Heart left ventricle (tissue), 16 donors: ENCODE measurements around the gene BLTP1. TPM values are rescaled to one million over a fixed set of nuclear protein-coding genes. Genes with fewer than 3 reads are reported as not detected.

ENCODE experiments used
- ATAC-seq, 4 donors: fragments of 200-7000 bp; cut with Tn5 transposase; one replicate each; pipeline ENCODE4 v1.9.1; 2020 to 2022; ENCODE audit warnings: moderate library complexity in 4 of 4, mild to moderate bottlenecking in 3 of 4, moderate number of reproducible peaks in 1 of 4
- DNase-seq, 5 donors: peaks; one replicate each; pipeline ENCODE4 v3.0.0-alpha.2; 2020
- H3K27ac ChIP-seq, 12 donors: fragments of 200-600 bp; sonication (generic) in 4 of 12; one replicate each; pipeline versions ENCODE4 v1.5.0 to v1.8.0; 2016 to 2022; ENCODE audit warnings: mild to moderate bottlenecking in 2 of 12
- H3K27me3 ChIP-seq, 9 donors: fragments of 200-600 bp; sonication (generic) in 2 of 9; one replicate each; pipeline versions ENCODE4 v1.5.1 to v1.8.0; 2016 to 2022; ENCODE audit warnings: mild to moderate bottlenecking in 3 of 9
- H3K36me3 ChIP-seq, 9 donors: fragments of 200-600 bp; sonication (generic) in 2 of 9; one replicate each; pipeline versions ENCODE4 v1.5.0 to v1.8.0; 2018 to 2022; ENCODE audit warnings: mild to moderate bottlenecking in 2 of 9
- H3K4me1 ChIP-seq, 12 donors: fragments of 200-600 bp; sonication (generic) in 4 of 12; one replicate each; pipeline versions ENCODE4 v1.5.0 to v1.8.0; 2016 to 2022; ENCODE audit warnings: mild to moderate bottlenecking in 3 of 12
- H3K4me3 ChIP-seq, 12 donors: fragments of 200-600 bp; sonication (generic) in 4 of 12; one replicate each; pipeline versions ENCODE4 v1.5.0 to v1.8.0; 2017 to 2022; ENCODE audit warnings: mild to moderate bottlenecking in 9 of 12, moderate library complexity in 4 of 12
- H3K9me3 ChIP-seq, 12 donors: fragments of 200-600 bp; sonication (generic) in 4 of 12; one replicate each; pipeline versions ENCODE4 v1.5.0 to v1.8.0; 2016 to 2022; ENCODE audit warnings: mild to moderate bottlenecking in 1 of 12
- POLR2A ChIP-seq, 2 donors: fragments of 450-650 bp; IDR thresholded peaks; one replicate each; pipeline ENCODE4 v1.6.1; 2017; ENCODE audit warnings: antibody characterized with exemption in 2 of 2, mild to moderate bottlenecking in 2 of 2, moderate library complexity in 2 of 2
- whole genome bisulfite sequencing, 4 donors: extraction: QIAGEN DNeasy Blood & Tissue Kit in 2 of 4; methylation state at CpG; one replicate each; pipeline versions ENCODE4 v1.1.5 to v1.1.7; 2013 to 2018; 5-methylcytosine and 5-hydroxymethylcytosine counted together
- intact Hi-C, 10 donors: fragments of 100-400 bp; cut with DNase I; formaldehyde crosslinking; loops; one replicate each; pipeline versions ENCODE4 v1.11.1 to v1.14.2; 2022
- polyA plus RNA-seq, 2 donors: library from polyadenylated mRNA; stranded (reverse); fragments of 200-250 nt; gene quantifications; one replicate each; pipeline ENCODE4 v1.2.3, GENCODE V29; 2013
- total RNA-seq, 9 donors: library from RNA; depleted of rRNA in 2 of 9; stranded (reverse); fragments of >200 nt in 2 of 9; fragmentation: NEBNext Ultra II Directional in 3 of 9; extraction: Animal tissue kit (Norgen Biotek cat#: 25700) in 3 of 9; gene quantifications; one replicate each; pipeline versions ENCODE4 v1.1.0 to v1.2.4, GENCODE V29; 2016 to 2023
- TF ChIP-seq, protein P1 (sequence below), 12 donors: fragments of 200-600 bp; sonication (generic) in 4 of 12; IDR thresholded peaks; one replicate each; pipeline versions ENCODE4 v1.5.0 to v1.8.0; 2018 to 2022; ENCODE audit warnings: antibody characterized with exemption in 12 of 12, mild to moderate bottlenecking in 5 of 12
- donor health status: ischemic (EF 13 %, LVEDD 7.1; RV severe dilation, severe dysfunction).
- donor health status: healthy with polysubstance abuse.
- donor health status: DM: no; HTN: yes; CAD: no.
- donor health status: DM: no; HTN: no; CAD: no.
- donor health status: ischemic (EF 25% LVEDD 6.9; RV normal size, moderate dysfunction).
- donor health status: ischemic (EF 25% LVEDD 5.7; RV mildly dilated, moderate dysfunction).
- donor health status: healthy.
- donor health status: DM: yes; HTN: yes; CAD: no.
- donor health status: ischemic (EF 35%, LVEDD 5.7; RV mildly dilated, moderate dysfunction).
- donor health status: nonischemic (EF 11% LVEDD 7.7; RV severe dilation, severe dysfunction).
- donor health status: DM: yes; HTN: yes; CAD: no.
- donor health status: PGD.
- donor health status: ischemic (EF 29% LVEDD 5.4; RV normal size, mild dysfunction).
- donor health status: nonischemic (EF 23%, LVEDD 6.1; RV moderate dilation, normal function).

BLTP1 gene
- total and polyA plus RNA-seq, 11 donors: 8.8 to 53.9 (median 44.7) TPM

DNA sequence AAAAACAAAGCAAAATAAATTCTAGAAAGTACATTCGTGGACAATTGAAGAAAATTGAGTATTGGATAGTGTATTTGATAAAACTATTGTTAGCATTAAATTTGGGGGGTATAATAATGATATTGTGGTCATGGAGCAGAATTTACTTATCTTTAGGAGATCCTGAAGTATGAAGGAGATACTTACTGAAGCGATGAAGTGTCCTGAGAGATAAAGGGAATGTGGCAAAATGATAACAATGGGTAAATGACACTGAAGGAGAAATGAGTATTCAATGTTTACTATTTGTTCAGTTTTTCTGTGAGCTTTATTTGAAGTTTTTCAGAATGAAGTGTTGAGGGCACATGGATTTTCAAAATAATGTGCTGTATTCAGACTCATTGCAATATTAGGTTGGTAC lies 30.0 kb upstream of the BLTP1 start:
- TF ChIP-seq POLR2A (IDR thresholded peaks at IDR 0.05): no peak
- TF ChIP-seq, protein P1, sequence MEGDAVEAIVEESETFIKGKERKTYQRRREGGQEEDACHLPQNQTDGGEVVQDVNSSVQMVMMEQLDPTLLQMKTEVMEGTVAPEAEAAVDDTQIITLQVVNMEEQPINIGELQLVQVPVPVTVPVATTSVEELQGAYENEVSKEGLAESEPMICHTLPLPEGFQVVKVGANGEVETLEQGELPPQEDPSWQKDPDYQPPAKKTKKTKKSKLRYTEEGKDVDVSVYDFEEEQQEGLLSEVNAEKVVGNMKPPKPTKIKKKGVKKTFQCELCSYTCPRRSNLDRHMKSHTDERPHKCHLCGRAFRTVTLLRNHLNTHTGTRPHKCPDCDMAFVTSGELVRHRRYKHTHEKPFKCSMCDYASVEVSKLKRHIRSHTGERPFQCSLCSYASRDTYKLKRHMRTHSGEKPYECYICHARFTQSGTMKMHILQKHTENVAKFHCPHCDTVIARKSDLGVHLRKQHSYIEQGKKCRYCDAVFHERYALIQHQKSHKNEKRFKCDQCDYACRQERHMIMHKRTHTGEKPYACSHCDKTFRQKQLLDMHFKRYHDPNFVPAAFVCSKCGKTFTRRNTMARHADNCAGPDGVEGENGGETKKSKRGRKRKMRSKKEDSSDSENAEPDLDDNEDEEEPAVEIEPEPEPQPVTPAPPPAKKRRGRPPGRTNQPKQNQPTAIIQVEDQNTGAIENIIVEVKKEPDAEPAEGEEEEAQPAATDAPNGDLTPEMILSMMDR (IDR thresholded peaks at IDR 0.05): no peak
- Histone ChIP-seq H3K4me1 (peaks cover 0 to 8% (median 0%) of the 10 kb centered on the region in 12 donors), H3K27ac (no peak overlapping the region), H3K9me3 (peaks cover 0 to 15% (median 0%) of the 10 kb centered on the region in 12 donors), H3K36me3 (no peaks in the 10 kb centered on the region), H3K27me3 (no peaks in the 10 kb centered on the region), H3K4me3 (no peak overlapping the region)
- no peak for ATAC-seq
- WGBS, 4 donors: 65 to 72% (median 71%) methylated on average over 2 of the region's 2 CpGs
- DNase-seq: no peak
- intact Hi-C loops: no loop called here

- Histone ChIP-seq H3K9me3 (no peaks in the 10 kb centered on the region), H3K4me3 (no peak overlapping the region), H3K4me1 (no peaks in the 10 kb centered on the region), H3K27me3 (no peaks in the 10 kb centered on the region), H3K36me3 (no peaks in the 10 kb centered on the region), H3K27ac (no peak overlapping the region)
- 73 to 81% (median 79%) methylated on average over 1 of the region's 1 CpG for WGBS, 4 donors
- ATAC-seq (no peak), DNase-seq (no peak)
- intact Hi-C loops: no loop called here
- TF ChIP-seq, protein P1 (IDR thresholded peaks at IDR 0.05): no peak
- TF ChIP-seq POLR2A (IDR thresholded peaks at IDR 0.05): no peak
Observed at GRCh38 chr4:122129061-122129460, 23.1 kb upstream of the BLTP1 start.

GRCh38 chr4:122131562-122132157 lies 20.5 kb upstream of the BLTP1 start:
- Histone ChIP-seq H3K9me3 (no peaks in the 10 kb centered on the region), H3K4me1 (no peaks in the 10 kb centered on the region), H3K27me3 (no peaks in the 10 kb centered on the region), H3K27ac (no peak overlapping the region), H3K36me3 (no peaks in the 10 kb centered on the region), H3K4me3 (no peak overlapping the region)
- WGBS, 4 donors: 80 to 86% (median 83%) methylated on average over 5 of the region's 5 CpGs
- DNase-seq: no peak
- TF ChIP-seq POLR2A (IDR thresholded peaks at IDR 0.05): no peak
- TF ChIP-seq, protein P1 (IDR thresholded peaks at IDR 0.05): no peak
- intact Hi-C loops: no loop called here
- no peak for ATAC-seq

DNA sequence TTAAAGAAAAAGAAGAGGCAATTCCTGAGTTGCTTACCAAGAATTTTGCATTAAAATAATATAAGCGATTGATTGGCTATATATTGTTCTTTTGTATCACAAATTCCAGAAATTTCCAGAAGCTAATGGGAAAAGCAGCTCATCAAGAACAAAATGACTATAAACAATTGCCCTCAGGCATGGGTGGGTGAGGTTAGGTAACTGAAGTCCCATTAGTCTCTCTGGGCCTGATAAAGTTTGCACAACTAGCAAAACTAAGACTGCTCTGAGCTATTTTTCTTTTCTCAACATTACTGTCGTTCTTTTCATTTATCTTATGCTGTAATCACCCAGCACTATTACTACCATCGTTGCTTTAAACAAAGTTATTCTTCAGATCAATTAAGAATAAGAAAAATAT lies 19.2 kb upstream of the BLTP1 start:
- intact Hi-C loops: no loop called here
- Histone ChIP-seq H3K36me3 (no peaks in the 10 kb centered on the region), H3K27me3 (no peaks in the 10 kb centered on the region), H3K27ac (no peak overlapping the region), H3K4me1 (no peaks in the 10 kb centered on the region), H3K9me3 (no peaks in the 10 kb centered on the region), H3K4me3 (no peak overlapping the region)
- no peak for DNase-seq
- no peak for TF ChIP-seq POLR2A (IDR thresholded peaks at IDR 0.05)
- TF ChIP-seq, protein P1 (IDR thresholded peaks at IDR 0.05): no peak
- WGBS, 4 donors: 76 to 87% (median 80%) methylated on average over 3 of the region's 3 CpGs
- no peak for ATAC-seq
